PC-3 (cell line): ENCODE results near the gene MTFR1L. TPM values are rescaled to one million over a fixed set of nuclear protein-coding genes. Genes with fewer than 3 reads are reported as not detected.

Source experiments
- ATAC-seq: fragments of 200-7000 bp; cut with Tn5 transposase; 2 replicates; pipeline ENCODE4 v1.9.1; 2020; ENCODE audit warnings: mild to moderate bottlenecking, moderate library complexity
- BruUV-seq: library from RNA; stranded (reverse); fragments of 400-500 nt; replicated peaks from 2 replicates; lab custom pipeline; 2021; lab: Mats Ljungman, UMichigan
- CTCF ChIA-PET: fragments of 300-600 bp; sonication (Branson Sonifier 250); formaldehyde crosslinking; loops from one replicate; lab custom pipeline; 2022; ENCODE audit warnings: antibody characterized with exemption; lab: Charles Lee
- POLR2A ChIA-PET: fragments of 300-600 bp; sonication (Branson Sonifier 250); formaldehyde crosslinking; loops from one replicate; lab custom pipeline; 2022; ENCODE audit warnings: antibody characterized with exemption; ENCODE audit not compliant: unreplicated experiment; lab: Charles Lee
- DNase-seq: peaks from one replicate; pipeline ENCODE4 v3.0.0-alpha.2; 2015
- H2AFZ ChIP-seq: fragments of 300-600 bp; sonication (generic); 2 replicates; pipeline ENCODE4 v1.6.0; 2016; ENCODE audit warnings: antibody characterized with exemption, low read length
- H3F3A ChIP-seq: fragments of 300-600 bp; sonication (generic); one replicate; pipeline ENCODE4 v1.6.0; 2017; ENCODE audit warnings: antibody characterized with exemption, low read length, control low read depth, mild to moderate bottlenecking; ENCODE audit not compliant: unreplicated experiment
- H3K27ac ChIP-seq: fragments of 300-600 bp; sonication (generic); 2 replicates; pipeline ENCODE4 v1.5.1; 2016; ENCODE audit warnings: mild to moderate bottlenecking, low read length
- H3K27me3 ChIP-seq: fragments of 300-600 bp; sonication (generic); 2 replicates; pipeline ENCODE4 v1.6.1; 2016; ENCODE audit warnings: low read length, mixed read lengths
- H3K36me3 ChIP-seq: fragments of 300-600 bp; sonication (generic); 2 replicates; pipeline ENCODE4 v1.6.1; 2016; ENCODE audit warnings: low read depth, mixed run types, low read length, mixed read lengths
- H3K4me1 ChIP-seq: fragments of 300-600 bp; sonication (generic); 2 replicates; pipeline ENCODE4 v1.5.1; 2016; ENCODE audit warnings: low read length; ENCODE audit not compliant: insufficient read depth
- H3K4me2 ChIP-seq: fragments of 300-600 bp; sonication (generic); 2 replicates; pipeline ENCODE4 v1.6.0; 2016; ENCODE audit warnings: low read length
- H3K4me3 ChIP-seq: fragments of 300-600 bp; sonication (generic); 2 replicates; pipeline ENCODE4 v1.5.1; 2016; ENCODE audit warnings: mild to moderate bottlenecking, low read length, mixed read lengths
- H3K79me2 ChIP-seq: fragments of 300-600 bp; sonication (generic); 2 replicates; pipeline ENCODE4 v1.6.1; 2017; ENCODE audit warnings: low read length, mixed read lengths
- H3K9ac ChIP-seq: fragments of 300-600 bp; sonication (generic); 2 replicates; pipeline ENCODE4 v1.6.0; 2016; ENCODE audit warnings: mild to moderate bottlenecking, low read length
- H3K9me2 ChIP-seq: fragments of 300-600 bp; sonication (generic); replicated peaks from 2 replicates; pipeline ENCODE4 v1.6.1; 2016; ENCODE audit warnings: mixed run types, low read length, mixed read lengths
- H3K9me3 ChIP-seq: fragments of 300-600 bp; sonication (generic); 2 replicates; pipeline ENCODE4 v1.6.1; 2016; ENCODE audit warnings: low read length, mixed read lengths
- H4K20me1 ChIP-seq: fragments of 300-600 bp; sonication (generic); 2 replicates; pipeline ENCODE4 v1.6.1; 2016; ENCODE audit warnings: low read length, mixed read lengths
- CTCF ChIP-seq: fragments of 300-600 bp; sonication (generic); conservative IDR thresholded peaks from 2 replicates; pipeline ENCODE4 v1.5.1; 2017; ENCODE audit warnings: antibody characterized with exemption, low read depth, mild to moderate bottlenecking, low read length
- EZH2 ChIP-seq: fragments of 300-600 bp; sonication (generic); IDR thresholded peaks from one replicate; pipeline ENCODE4 v1.6.1; 2017; ENCODE audit warnings: antibody characterized with exemption, mild to moderate bottlenecking, low read length; ENCODE audit not compliant: unreplicated experiment
- EZH2phosphoT487 ChIP-seq: fragments of 300-600 bp; sonication (generic); IDR thresholded peaks from 2 replicates; pipeline ENCODE4 v1.6.1; 2018; ENCODE audit warnings: mild to moderate bottlenecking, antibody characterized with exemption, low read length, borderline replicate concordance
- intact Hi-C: fragments of 100-400 bp; cut with micrococcal nuclease; formaldehyde crosslinking; loops from 2 replicates; pipeline ENCODE4 v1.9.0; 2023
- total RNA-seq: library from RNA; depleted of rRNA; stranded (reverse); fragments of >200 nt; gene quantifications from 2 replicates; pipeline ENCODE4 v1.2.3, GENCODE V29; 2014

MTFR1L gene
- total RNA-seq, 1 experiment from 2014 or later = 35.6 TPM

GRCh38 chr1:25804244-25804963 is 15.3 kb upstream of the MTFR1L start:
- Histone ChIP-seq H3F3A (no peaks in the 10 kb centered on the region), H3K4me3 (no peak overlapping the region), H3K4me1 (peaks cover 8% of the 10 kb centered on the region; the same call in 1 of the 2 replicates), H3K27ac (no peak overlapping the region), H3K9me2 (no peaks in the 10 kb centered on the region), H3K4me2 (no peak overlapping the region), H3K36me3 (no peaks in the 10 kb centered on the region), H4K20me1 (no peaks in the 10 kb centered on the region), H3K27me3 (no peaks in the 10 kb centered on the region), H2AFZ (no peak overlapping the region), H3K9ac (no peak overlapping the region), H3K9me3 (no peaks in the 10 kb centered on the region), H3K79me2 (peaks cover 6% of the 10 kb centered on the region; the same call in 1 of the 2 replicates)
- TF ChIP-seq EZH2 (no peak), EZH2phosphoT487 (no peak), CTCF (no peak)
- ATAC-seq (no peak), DNase-seq (no peak)
- no TSS peak for BruUV-seq
- POLR2A ChIA-PET = no interaction called here
- intact Hi-C loops = no loop called here
- CTCF ChIA-PET = no interaction called here

GRCh38 chr1:25804964-25805862 is 14.5 kb upstream of the MTFR1L start:
- BruUV-seq = no TSS peak
- Histone ChIP-seq H3F3A (no peaks in the 10 kb centered on the region), H4K20me1 (no peaks in the 10 kb centered on the region), H3K4me2 (no peak overlapping the region), H2AFZ (no peak overlapping the region), H3K9me2 (no peaks in the 10 kb centered on the region), H3K79me2 (peaks cover 6% of the 10 kb centered on the region; the same call in 1 of the 2 replicates), H3K36me3 (no peaks in the 10 kb centered on the region), H3K9me3 (no peaks in the 10 kb centered on the region), H3K27me3 (no peaks in the 10 kb centered on the region), H3K27ac (no peak overlapping the region), H3K4me3 (no peak overlapping the region), H3K9ac (no peak overlapping the region), H3K4me1 (peaks cover 4% of the 10 kb centered on the region; the same call in 1 of the 2 replicates)
- CTCF ChIA-PET = no interaction called here
- POLR2A ChIA-PET = no interaction called here
- intact Hi-C loops = no loop called here
- no peak for ATAC-seq
- DNase-seq = no peak
- TF ChIP-seq EZH2phosphoT487 (no peak), CTCF (no peak), EZH2 (no peak)
